ENCODE results near the gene RSPH6A. TPM values are rescaled to one million over a fixed set of nuclear protein-coding genes. Genes with fewer than 3 reads are reported as not detected.

The RSPH6A gene
- total RNA-seq (2013; cell fraction: nucleolus; rRNA removed), result 2.9 and 4.0 TPM in 2 replicates
- 0.06 and 0.16 TPM in 2 replicates for total RNA-seq (2014; rRNA removed)
- total RNA-seq (2014; rRNA removed; fragmentation: Illumina TruSeq; extraction: Trizol), result 0.14 and 0.18 TPM in 2 replicates
- total RNA-seq (2021), result 0.37 and 0.41 TPM in 2 replicates
- polyA plus RNA-seq (2011; ENCODE audit: low read depth), result not detected
- 0.06 TPM in 1 of 2 replicates, not detected in the other for polyA plus RNA-seq (2011; rRNA removed)
- polyA plus RNA-seq (2011; cell fraction: cytosol; rRNA removed), result 0.12 and 0.13 TPM in 2 replicates
- 0.43 and 0.76 TPM in 2 replicates for polyA plus RNA-seq (2011; cell fraction: nucleus; rRNA removed)
- 0.14 TPM in 1 of 2 replicates, not detected in the other for polyA plus RNA-seq (2012)
- 0.03 TPM in 1 of 2 replicates, not detected in the other for polyA plus RNA-seq (2014; fragmentation: Illumina TruSeq; extraction: Trizol)
- not detected for polyA plus RNA-seq (2014; fragmentation: Nextera tagmentation; extraction: Ambion mirVana)
- polyA plus RNA-seq (2014; rRNA removed), result 0.29 and 0.37 TPM in 2 replicates
- under 1 TPM in 1 of 2 experiments, not detected in 1; 0.25 TPM for polyA plus RNA-seq (2016; fragmentation: Nextera tagmentation; extraction: Ambion mirVana)
- polyA minus RNA-seq (2011; rRNA and poly(A)+ RNA removed), result 0.15 and 0.36 TPM in 2 replicates
- polyA minus RNA-seq (2011; cell fraction: cytosol; rRNA and poly(A)+ RNA removed), result 0.52 TPM in 1 of 2 replicates, not detected in the other
- polyA minus RNA-seq (2011; cell fraction: nucleus; rRNA and poly(A)+ RNA removed), result 0.60 and 0.96 TPM in 2 replicates
- Bru-seq, nascent RNA, result percentile 26 among the genes with signal in this experiment
- BruChase-seq, experiment 1, labeled RNA remaining after a 6-hour chase, result percentile 44 among the genes with signal in this experiment
- percentile 38 among the genes with signal in this experiment for BruChase-seq, experiment 2, labeled RNA remaining after a 2-hour chase
- long read RNA-seq, experiment 1, result 0 reads
- long read RNA-seq, experiment 2, result 0 reads

- no TSS peak for BruUV-seq (replicated peaks)
- no peak for ATAC-seq
- no peak within 1 kb of the TSS for H3K4me2 ChIP-seq (ENCODE audit: control insufficient read depth, insufficient read depth)
- intact Hi-C loops (cut with micrococcal nuclease; ENCODE audit: unreplicated experiment), result loop anchor here (5.0 to 10.0 kb wide), 2 partner anchors 87 to 180 kb away; partner anchors contain the start of genes CCDC61 and MYPOP
- 89% methylated on average over 36 of the region's 40 CpGs for WGBS (ENCODE audit: insufficient coverage, insufficient replicate concordance, low lambda C conversion rate, missing lambda C conversion rate)
- no peaks in the 10 kb centered on the region for H4K20me1 ChIP-seq (ENCODE audit: control insufficient read depth, insufficient read depth)
- H3K36me3 ChIP-seq (ENCODE audit: control insufficient read depth in 2 of 2, insufficient read depth in 2 of 2, low read length in 1 of 2), result 0 out of 4 replicates have a peak, but pooled peaks cover 0 to 2% of the 10 kb centered on the region in 2 experiments
- H3K4me3 ChIP-seq, result no peak within 1 kb of the TSS
- no peak within 1 kb of the TSS for H2AFZ ChIP-seq (ENCODE audit: control insufficient read depth, low read depth, low read length)
- TF ChIP-seq BMI1 (IDR thresholded peaks at IDR 0.05; ENCODE audit: borderline replicate concordance) (no peak), ZNF274 (IDR thresholded peaks at IDR 0.05; ENCODE audit: insufficient read depth, insufficient read length) (no peak), MYB (IDR thresholded peaks at IDR 0.05; ENCODE audit: borderline replicate concordance, low read depth, low read length) (no peak), SREBF2 (IDR thresholded peaks at IDR 0.05; ENCODE audit: low read length) (no peak), WRNIP1 (IDR thresholded peaks at IDR 0.05; ENCODE audit: borderline replicate concordance, low read depth, low read length) (no peak), ZNF622 (IDR thresholded peaks at IDR 0.05) (no peak), ZBTB40 (IDR thresholded peaks at IDR 0.05; ENCODE audit: borderline replicate concordance) (no peak), ZNF24 (IDR thresholded peaks at IDR 0.05) (no peak), MEF2A (IDR thresholded peaks at IDR 0.05; ENCODE audit: insufficient read depth, low read depth, low read length) (no peak), BACH1 (IDR thresholded peaks at IDR 0.05; ENCODE audit: borderline replicate concordance) (no peak), LARP7 (IDR thresholded peaks at IDR 0.05) (no peak), RAD51 (IDR thresholded peaks at IDR 0.05) (no peak), GABPA (IDR thresholded peaks at IDR 0.05; ENCODE audit: low read depth) (no peak), CREB1 (IDR thresholded peaks at IDR 0.05; ENCODE audit: low read depth) (no peak), TBL1XR1 (IDR thresholded peaks at IDR 0.05; ENCODE audit: low read depth, low read length) (no peak), TCF7 (IDR thresholded peaks at IDR 0.05; ENCODE audit: borderline replicate concordance) (no peak), FOXM1 (IDR thresholded peaks at IDR 0.05; ENCODE audit: low read depth, low read length) (no peak), HDAC2 (IDR thresholded peaks at IDR 0.05) (no peak), ZSCAN29 (IDR thresholded peaks at IDR 0.05) (no peak), NR2C2 (IDR thresholded peaks at IDR 0.05; ENCODE audit: borderline replicate concordance, control insufficient read depth, insufficient read length, low read depth) (no peak)
- CTCF ChIA-PET, result interaction anchor here (1.4 to 1.7 kb wide), 2 partner anchors 16 to 45 kb away, joined by 4 to 10 read pairs; partner anchors contain the start of gene SIX5
- POLR2A ChIA-PET, result no interaction called here
- no peak within 1 kb of the TSS for H3K9ac ChIP-seq (ENCODE audit: control insufficient read depth, insufficient read depth, low read length)
- no peak within 1 kb of the TSS for H3K27ac ChIP-seq (ENCODE audit: control insufficient read depth, insufficient read depth)
- DNase-seq (ENCODE audit: low read depth, low spot score), result no peak
- H3K79me2 ChIP-seq (ENCODE audit: control insufficient read depth, insufficient read depth, low read length), result no peaks in the 10 kb centered on the region
- in situ Hi-C loops (cut with MboI), result no loop called here
- RAD21 ChIA-PET (ENCODE audit: unreplicated experiment), result interaction anchor here (1.8 kb wide), 1 partner anchor 202 kb away, joined by 5 read pairs; no protein-coding TSS in a partner anchor
- no peaks in the 10 kb centered on the region for H3K9me3 ChIP-seq (replicated peaks; ENCODE audit: control insufficient read depth, insufficient read depth, low read length)
- SMC1A ChIA-PET (ENCODE audit: uncharacterized antibody, unreplicated experiment), result no interaction called here
- H3K4me1 ChIP-seq (ENCODE audit: control insufficient read depth, insufficient read depth, low read length), result peaks cover 5% of the 10 kb centered on the region
- H3K27me3 ChIP-seq (replicated peaks in 1 of 2; ENCODE audit: control insufficient read depth in 2 of 2, insufficient read depth in 2 of 2, low read length in 1 of 2), result no peaks in the 10 kb centered on the region
- no peak for FAIRE-seq
These were observed at the start of gene RSPH6A for GRCh38 chr19:45814851-45815480. Gene RSPH6A, minus strand, starts transcription at chr19:45815308. Its CDS starts 132 bp downstream, at chr19:45815176.
